Natural killer cell (primary cell): ENCODE results near the gene ITPRID1. TPM values are rescaled to one million over a fixed set of nuclear protein-coding genes. Genes with fewer than 3 reads are reported as not detected.

Experiments
- ATAC-seq, 3 donors: fragments of 150-1000 bp in 2 of 3; fragments of 200-7000 bp in 1 of 3; cut with Tn5 transposase; 1 replicate in 1 of 3; 2 replicates in 2 of 3; pipeline ENCODE4 v1.10.0; 2021; ENCODE audit warnings: mild to moderate bottlenecking in 2 of 3, moderate library complexity in 2 of 3
- DNase-seq, 2 donors: peaks; one replicate each; pipeline versions ENCODE4 v3.0.0 to v3.0.0-alpha.2; 2013 to 2021; ENCODE audit warnings: mixed read lengths in 1 of 2
- H3K27ac ChIP-seq: one replicate; pipeline ENCODE4 v1.5.1; 2013; ENCODE audit warnings: mild to moderate bottlenecking, low read length
- H3K27me3 ChIP-seq: one replicate; pipeline ENCODE4 v1.6.1; 2013; ENCODE audit warnings: low read length; ENCODE audit not compliant: control insufficient read depth, insufficient read depth
- H3K36me3 ChIP-seq: one replicate; pipeline ENCODE4 v1.6.1; 2013; ENCODE audit warnings: low read length; ENCODE audit not compliant: control insufficient read depth, insufficient read depth
- H3K4me1 ChIP-seq: one replicate; pipeline ENCODE4 v1.6.1; 2013; ENCODE audit warnings: low read length; ENCODE audit not compliant: control insufficient read depth, insufficient read depth
- H3K4me3 ChIP-seq: one replicate; pipeline ENCODE4 v1.5.1; 2013; ENCODE audit warnings: low read length
- H3K9me3 ChIP-seq: one replicate; pipeline ENCODE4 v1.6.1; 2013; ENCODE audit warnings: low read length; ENCODE audit not compliant: control insufficient read depth, insufficient read depth
- H3K27ac Mint-ChIP-seq, 2 donors: one replicate each; pipeline ENCODE4 v1.8.0; 2022; ENCODE audit warnings: mild to moderate bottlenecking in 2 of 2, mixed read lengths in 2 of 2, moderate library complexity in 1 of 2
- H3K27me3 Mint-ChIP-seq, 2 donors: one replicate each; pipeline ENCODE4 v1.8.0; 2022; ENCODE audit warnings: low read depth in 2 of 2, mixed read lengths in 2 of 2
- H3K36me3 Mint-ChIP-seq: one replicate; pipeline ENCODE4 v1.8.0; 2022; ENCODE audit warnings: mixed read lengths
- H3K4me1 Mint-ChIP-seq, 2 donors: one replicate each; pipeline ENCODE4 v1.8.0; 2022; ENCODE audit warnings: mixed read lengths in 2 of 2
- H3K4me3 Mint-ChIP-seq: one replicate; pipeline ENCODE4 v1.8.0; 2022; ENCODE audit warnings: mild to moderate bottlenecking, moderate library complexity, mixed read lengths
- H3K9me3 Mint-ChIP-seq, 2 donors: one replicate each; pipeline ENCODE4 v1.8.0; 2022; ENCODE audit warnings: mixed read lengths in 2 of 2
- WGBS: methylation state at CpG from one replicate; pipeline ENCODE4 v1.1.7; 2013; ENCODE audit warnings: missing lambda C conversion rate; ENCODE audit not compliant: insufficient coverage; 5-methylcytosine and 5-hydroxymethylcytosine counted together
- intact Hi-C: fragments of 100-400 bp; cut with micrococcal nuclease; formaldehyde crosslinking; loops from one replicate; pipeline ENCODE4 v1.14.2; 2022
- total RNA-seq, 4 donors: library from RNA; stranded (reverse); fragments of 120-200 nt in 1 of 4; gene quantifications; one replicate each; pipeline versions ENCODE4 v1.2.3 to v1.2.4, GENCODE V29; 2013 to 2022
- TF ChIP-seq, protein P1 (sequence below): fragments of 200-600 bp; IDR thresholded peaks from one replicate; pipeline ENCODE4 v1.8.0; 2022; ENCODE audit warnings: antibody characterized with exemption

The ITPRID1 gene
- total RNA-seq, 3 donors from 2014 or later (not counting 1 experiment from before 2014, with no cell fraction given) = not detected

DNA sequence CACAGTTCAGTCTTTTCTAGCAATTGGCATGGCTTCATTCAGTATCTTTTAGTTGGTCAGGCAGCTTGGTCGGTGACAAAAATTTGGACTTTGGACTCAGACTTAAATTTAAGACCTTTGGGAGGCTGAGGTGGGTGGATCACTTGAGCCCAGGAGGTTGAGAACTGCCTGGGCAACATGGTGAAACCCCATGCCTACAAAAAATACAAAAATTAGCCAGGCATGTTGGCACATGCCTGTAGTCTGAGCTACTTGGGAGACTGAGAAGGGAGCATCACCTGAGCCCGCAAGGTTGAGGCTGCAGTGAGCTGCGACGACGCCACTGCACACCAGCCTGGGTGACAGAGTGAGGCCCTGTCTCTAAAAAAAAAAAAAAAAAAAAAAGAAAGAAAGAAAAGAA is 19.5 kb upstream of the ITPRID1 start:
- 90% methylated on average over 4 of the region's 5 CpGs for WGBS
- H3K4me1 Mint-ChIP-seq = no peaks in the 10 kb centered on the region
- TF ChIP-seq, protein P1, sequence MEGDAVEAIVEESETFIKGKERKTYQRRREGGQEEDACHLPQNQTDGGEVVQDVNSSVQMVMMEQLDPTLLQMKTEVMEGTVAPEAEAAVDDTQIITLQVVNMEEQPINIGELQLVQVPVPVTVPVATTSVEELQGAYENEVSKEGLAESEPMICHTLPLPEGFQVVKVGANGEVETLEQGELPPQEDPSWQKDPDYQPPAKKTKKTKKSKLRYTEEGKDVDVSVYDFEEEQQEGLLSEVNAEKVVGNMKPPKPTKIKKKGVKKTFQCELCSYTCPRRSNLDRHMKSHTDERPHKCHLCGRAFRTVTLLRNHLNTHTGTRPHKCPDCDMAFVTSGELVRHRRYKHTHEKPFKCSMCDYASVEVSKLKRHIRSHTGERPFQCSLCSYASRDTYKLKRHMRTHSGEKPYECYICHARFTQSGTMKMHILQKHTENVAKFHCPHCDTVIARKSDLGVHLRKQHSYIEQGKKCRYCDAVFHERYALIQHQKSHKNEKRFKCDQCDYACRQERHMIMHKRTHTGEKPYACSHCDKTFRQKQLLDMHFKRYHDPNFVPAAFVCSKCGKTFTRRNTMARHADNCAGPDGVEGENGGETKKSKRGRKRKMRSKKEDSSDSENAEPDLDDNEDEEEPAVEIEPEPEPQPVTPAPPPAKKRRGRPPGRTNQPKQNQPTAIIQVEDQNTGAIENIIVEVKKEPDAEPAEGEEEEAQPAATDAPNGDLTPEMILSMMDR = no peak
- peaks cover 0 to 2% of the 10 kb centered on the region in 2 donors for H3K9me3 Mint-ChIP-seq
- Histone ChIP-seq H3K9me3 (no peaks in the 10 kb centered on the region), H3K4me1 (no peaks in the 10 kb centered on the region), H3K4me3 (no peak overlapping the region), H3K27me3 (no peaks in the 10 kb centered on the region), H3K27ac (no peak overlapping the region), H3K36me3 (no peaks in the 10 kb centered on the region)
- H3K36me3 Mint-ChIP-seq = no peaks in the 10 kb centered on the region
- H3K4me3 Mint-ChIP-seq = no peak overlapping the region
- intact Hi-C loops = no loop called here
- DNase-seq (no peak), ATAC-seq (no peak)
- H3K27me3 Mint-ChIP-seq = no peaks in the 10 kb centered on the region
- H3K27ac Mint-ChIP-seq = no peak overlapping the region

DNA sequence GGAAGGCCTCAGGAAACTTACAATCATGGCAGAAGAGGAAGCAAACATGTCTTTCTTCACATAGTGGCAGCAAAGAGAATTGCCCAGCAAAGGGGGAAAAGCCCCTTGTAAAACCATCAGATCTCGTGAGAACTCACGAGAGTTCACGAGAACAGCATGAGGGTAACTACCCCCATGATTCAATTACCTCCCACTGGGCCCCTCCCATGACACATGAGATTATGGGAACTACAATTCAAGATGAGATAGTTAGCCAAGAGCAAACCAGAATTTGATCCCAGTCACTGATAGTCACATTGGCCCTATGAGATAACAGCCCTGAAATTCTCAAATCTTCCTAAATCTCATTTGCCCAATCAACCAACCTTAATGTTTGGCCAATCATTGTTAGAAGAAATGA is 18.2 kb upstream of the ITPRID1 start:
- Histone ChIP-seq H3K4me1 (no peaks in the 10 kb centered on the region), H3K9me3 (no peaks in the 10 kb centered on the region), H3K4me3 (no peak overlapping the region), H3K27ac (no peak overlapping the region), H3K27me3 (no peaks in the 10 kb centered on the region), H3K36me3 (no peaks in the 10 kb centered on the region)
- Mint-ChIP-seq H3K36me3 (no peaks in the 10 kb centered on the region), H3K9me3 (peaks cover 0 to 4% of the 10 kb centered on the region in 2 donors), H3K27me3 (no peaks in the 10 kb centered on the region), H3K4me3 (no peak overlapping the region), H3K4me1 (no peaks in the 10 kb centered on the region), H3K27ac (no peak overlapping the region)
- TF ChIP-seq, protein P1 = no peak
- ATAC-seq (no peak), DNase-seq (no peak)
- WGBS = 97% methylated on average over 3 of the region's 3 CpGs
- intact Hi-C loops = no loop called here

DNA sequence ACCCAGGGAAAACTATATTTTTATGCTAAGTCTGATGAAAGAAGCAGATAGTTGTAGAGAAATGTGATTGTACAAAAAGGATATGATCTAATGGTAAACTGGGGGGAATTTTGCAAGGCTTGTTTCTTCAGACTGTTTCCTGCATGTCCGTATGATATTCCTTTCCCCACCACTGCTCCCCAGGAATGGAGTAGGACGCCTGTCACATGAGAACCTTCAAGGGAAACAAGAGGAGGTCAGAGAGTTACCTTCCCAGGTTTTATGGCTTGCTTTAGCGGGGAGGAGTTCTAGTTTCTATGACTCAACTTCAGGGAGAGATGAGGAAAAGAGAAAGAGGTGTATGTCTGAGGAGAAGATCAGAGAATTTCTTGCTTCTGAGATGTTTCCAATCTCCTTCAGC is 16.4 kb upstream of the ITPRID1 start:
- DNase-seq (no peak), ATAC-seq (no peak)
- no peaks in the 10 kb centered on the region for H3K36me3 Mint-ChIP-seq
- 15% methylated on average over 1 of the region's 3 CpGs for WGBS
- Histone ChIP-seq H3K27me3 (no peaks in the 10 kb centered on the region), H3K36me3 (no peaks in the 10 kb centered on the region), H3K4me3 (no peak overlapping the region), H3K9me3 (no peaks in the 10 kb centered on the region), H3K27ac (no peak overlapping the region), H3K4me1 (no peaks in the 10 kb centered on the region)
- no peak overlapping the region for H3K4me3 Mint-ChIP-seq
- intact Hi-C loops = no loop called here
- H3K27me3 Mint-ChIP-seq = no peaks in the 10 kb centered on the region
- H3K9me3 Mint-ChIP-seq = peaks cover 0 to 4% of the 10 kb centered on the region in 2 donors
- no peak overlapping the region for H3K27ac Mint-ChIP-seq
- H3K4me1 Mint-ChIP-seq = no peaks in the 10 kb centered on the region
- TF ChIP-seq, protein P1 = no peak

DNA sequence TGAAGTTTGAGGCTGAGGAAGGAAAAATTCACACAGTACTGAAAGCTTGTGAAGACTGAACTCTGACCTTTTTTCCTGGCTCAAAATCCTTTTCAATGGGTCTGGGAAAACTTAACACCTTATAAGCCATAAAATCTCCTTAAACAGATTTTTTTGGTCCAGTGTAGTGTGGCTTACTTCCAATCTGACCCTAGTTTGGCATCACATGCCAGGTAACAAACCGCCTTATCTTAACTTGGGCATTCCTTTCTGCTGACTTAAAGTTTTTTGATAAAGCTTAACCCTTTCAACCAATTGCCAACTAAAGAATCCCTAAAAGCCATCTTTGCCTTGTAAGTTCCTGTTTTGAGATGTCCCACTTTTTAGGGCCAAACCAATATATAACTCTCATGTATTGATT is 13.2 kb upstream of the ITPRID1 start:
- WGBS = 52% methylated on average over 1 of the region's 1 CpG
- Mint-ChIP-seq H3K4me3 (no peak overlapping the region), H3K4me1 (no peaks in the 10 kb centered on the region), H3K27ac (no peak overlapping the region), H3K36me3 (no peaks in the 10 kb centered on the region), H3K27me3 (no peaks in the 10 kb centered on the region), H3K9me3 (peaks cover 0 to 4% of the 10 kb centered on the region in 2 donors)
- intact Hi-C loops = no loop called here
- Histone ChIP-seq H3K27me3 (no peaks in the 10 kb centered on the region), H3K4me1 (no peaks in the 10 kb centered on the region), H3K9me3 (no peaks in the 10 kb centered on the region), H3K36me3 (no peaks in the 10 kb centered on the region), H3K4me3 (no peak overlapping the region), H3K27ac (no peak overlapping the region)
- TF ChIP-seq, protein P1 = no peak
- DNase-seq = no peak
- ATAC-seq = no peak
